Sigmoid colon (tissue), 4 donors: ENCODE measurements around the gene SEMA4C.

ENCODE experiments used
- EP300 ChIP-seq, 4 donors: sonication (generic); formaldehyde crosslinking; IDR thresholded peaks; one replicate each; pipeline ENCODE4 v1.6.1; 2017; ENCODE audit warnings: antibody characterized with exemption in 4 of 4
- POLR2A ChIP-seq, 2 donors: fragments of 450-650 bp; IDR thresholded peaks; one replicate each; pipeline ENCODE4 v1.6.1; 2016; ENCODE audit warnings: antibody characterized with exemption in 2 of 2, mild to moderate bottlenecking in 2 of 2, moderate library complexity in 2 of 2
- TF ChIP-seq, protein P1 (sequence below), 4 experiments: fragments of 450-650 bp in 3 of 4; fragments of 200-600 bp in 1 of 4; IDR thresholded peaks; one replicate each; pipeline ENCODE4 v1.5.1; 2016 to 2019; ENCODE audit warnings: antibody characterized with exemption in 4 of 4, mild to moderate bottlenecking in 3 of 4, moderate library complexity in 2 of 4

DNA sequence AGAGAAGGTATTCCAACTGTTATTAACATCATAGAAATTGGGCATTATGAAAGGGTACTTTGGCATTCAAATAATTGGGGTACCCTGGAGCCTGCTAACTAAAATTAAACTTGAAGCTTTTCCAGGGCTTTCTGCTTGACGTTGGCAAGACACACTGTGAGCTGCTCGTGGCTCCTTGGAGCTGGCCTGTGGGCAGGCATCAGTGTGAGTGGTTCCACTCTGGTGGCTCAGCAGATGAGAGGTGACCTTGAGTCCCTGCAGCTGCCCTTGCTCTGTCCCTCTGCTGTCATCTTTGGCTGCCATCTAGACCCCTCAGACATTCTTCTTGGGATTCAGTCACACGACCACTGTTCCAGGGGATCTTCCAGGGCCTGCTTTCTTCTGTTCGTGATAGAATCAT lies 47.1 kb downstream of the SEMA4C start:
- TF ChIP-seq, protein P1, sequence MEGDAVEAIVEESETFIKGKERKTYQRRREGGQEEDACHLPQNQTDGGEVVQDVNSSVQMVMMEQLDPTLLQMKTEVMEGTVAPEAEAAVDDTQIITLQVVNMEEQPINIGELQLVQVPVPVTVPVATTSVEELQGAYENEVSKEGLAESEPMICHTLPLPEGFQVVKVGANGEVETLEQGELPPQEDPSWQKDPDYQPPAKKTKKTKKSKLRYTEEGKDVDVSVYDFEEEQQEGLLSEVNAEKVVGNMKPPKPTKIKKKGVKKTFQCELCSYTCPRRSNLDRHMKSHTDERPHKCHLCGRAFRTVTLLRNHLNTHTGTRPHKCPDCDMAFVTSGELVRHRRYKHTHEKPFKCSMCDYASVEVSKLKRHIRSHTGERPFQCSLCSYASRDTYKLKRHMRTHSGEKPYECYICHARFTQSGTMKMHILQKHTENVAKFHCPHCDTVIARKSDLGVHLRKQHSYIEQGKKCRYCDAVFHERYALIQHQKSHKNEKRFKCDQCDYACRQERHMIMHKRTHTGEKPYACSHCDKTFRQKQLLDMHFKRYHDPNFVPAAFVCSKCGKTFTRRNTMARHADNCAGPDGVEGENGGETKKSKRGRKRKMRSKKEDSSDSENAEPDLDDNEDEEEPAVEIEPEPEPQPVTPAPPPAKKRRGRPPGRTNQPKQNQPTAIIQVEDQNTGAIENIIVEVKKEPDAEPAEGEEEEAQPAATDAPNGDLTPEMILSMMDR (IDR thresholded peaks at IDR 0.05): no peak
- no peak for TF ChIP-seq EP300 (IDR thresholded peaks at IDR 0.05)
- no peak for TF ChIP-seq POLR2A (IDR thresholded peaks at IDR 0.05)
